HCT116 (cell line): Measurements from ENCODE around the gene S100PBP. TPM values are rescaled to one million over a fixed set of nuclear protein-coding genes. Genes with fewer than 3 reads are reported as not detected.

ENCODE experiments used
- ATAC-seq: fragments of 200-7000 bp; cut with Tn5 transposase; 2 replicates; pipeline ENCODE4 v1.9.1; 2020; ENCODE audit warnings: mild to moderate bottlenecking, moderate library complexity
- BruUV-seq: library from RNA; stranded (reverse); fragments of 400-500 nt; replicated peaks from 2 replicates; lab custom pipeline; 2021; lab: Mats Ljungman, UMichigan
- CTCF ChIA-PET: fragments of 300-600 bp; sonication (Branson Sonifier 250); formaldehyde crosslinking; loops from one replicate; lab custom pipeline; 2021; ENCODE audit warnings: antibody characterized with exemption; lab: Charles Lee
- POLR2A ChIA-PET: fragments of 300-600, 350-600 bp; sonication (Branson Sonifier 250); formaldehyde crosslinking; loops from one replicate; lab custom pipeline; 2021; ENCODE audit warnings: antibody characterized with exemption; lab: Charles Lee
- RAD21 ChIA-PET, 2 experiments: fragments of 300-600 bp; sonication (Branson Sonifier 250); formaldehyde crosslinking; loops; one replicate each; lab custom pipeline; 2023; ENCODE audit warnings: low total read pairs in 2 of 2; ENCODE audit not compliant: uncharacterized antibody in 2 of 2, unreplicated experiment in 2 of 2, low non-redundant PET in 1 of 2; lab: Charles Lee
- DNase-seq: peaks from one replicate; pipeline ENCODE4 v3.0.0-alpha.2; 2010; ENCODE audit warnings: low read depth, low spot score
- H2AFZ ChIP-seq: fragments of 200-600 bp; shearing (Covaris generic), sonication (generic); 2 replicates; pipeline ENCODE4 v1.6.1; 2017; ENCODE audit warnings: low read depth, mixed run types, mixed read lengths, antibody characterized with exemption, low read length; ENCODE audit not compliant: poor library complexity, severe bottlenecking
- H3K27ac ChIP-seq: 2 replicates; pipeline ENCODE4 v1.5.1; 2012; ENCODE audit warnings: low read depth, low read length
- H3K27me3 ChIP-seq: fragments of 200-600 bp; sonication (generic); 2 replicates; pipeline ENCODE4 v1.6.1; 2016; ENCODE audit warnings: mixed run types, low read length, mixed read lengths; ENCODE audit not compliant: insufficient read depth
- H3K36me3 ChIP-seq, 2 experiments: fragments of 200-500 bp in 1 of 2; fragments of 200-600 bp in 1 of 2; sonication (Bioruptor generic) in 1 of 2; sonication (generic) in 1 of 2; 2 replicates each; pipeline versions ENCODE4 v1.5.1 to v1.6.1; 2014 to 2016; ENCODE audit warnings: low read length in 2 of 2, inconsistent platforms in 1 of 2, mixed read lengths in 1 of 2, mixed run types in 1 of 2; ENCODE audit not compliant: insufficient read depth in 2 of 2, control insufficient read depth in 1 of 2
- H3K4me1 ChIP-seq, 2 experiments: fragments of 200-600 bp in 1 of 2; sonication (generic) in 1 of 2; 2 replicates each; pipeline versions ENCODE4 v1.5.1 to v1.6.1; 2012 to 2017; ENCODE audit warnings: low read length in 2 of 2, inconsistent platforms in 1 of 2, mild to moderate bottlenecking in 1 of 2, mixed read lengths in 1 of 2, mixed run types in 1 of 2, moderate library complexity in 1 of 2; ENCODE audit not compliant: insufficient read depth in 2 of 2, control insufficient read depth in 1 of 2
- H3K4me2 ChIP-seq: fragments of 200-600 bp; sonication (generic); 2 replicates; pipeline ENCODE4 v1.6.1; 2017; ENCODE audit warnings: mixed run types, low read length, mixed read lengths
- H3K4me3 ChIP-seq, 2 experiments: fragments of 200-600 bp in 1 of 2; sonication (generic) in 1 of 2; replicated peaks in 1 of 2; 2 replicates each; pipeline ENCODE4 v1.5.1; 2011 to 2016; ENCODE audit warnings: low read length in 2 of 2, control low read depth in 1 of 2, low read depth in 1 of 2, mild to moderate bottlenecking in 1 of 2, mixed read lengths in 1 of 2, mixed run types in 1 of 2
- H3K79me2 ChIP-seq: fragments of 200-600 bp; sonication (generic); 2 replicates; pipeline ENCODE4 v1.6.1; 2017; ENCODE audit warnings: mild to moderate bottlenecking, mixed run types, low read length, moderate library complexity, mixed read lengths; ENCODE audit not compliant: insufficient read depth
- H3K9ac ChIP-seq: fragments of 200-600 bp; sonication (generic); 2 replicates; pipeline ENCODE4 v1.6.1; 2016; ENCODE audit warnings: low read length, mixed read lengths
- H3K9me2 ChIP-seq: fragments of 200-600 bp; sonication (generic), shearing (Covaris generic); 2 replicates; pipeline ENCODE4 v1.6.1; 2017; ENCODE audit warnings: mixed run types, mild to moderate bottlenecking, moderate library complexity; ENCODE audit not compliant: insufficient read depth
- H3K9me3 ChIP-seq, 2 experiments: fragments of 200-500 bp in 1 of 2; fragments of 200-600 bp in 1 of 2; sonication (Bioruptor generic) in 1 of 2; sonication (generic) in 1 of 2; 2 replicates each; pipeline ENCODE4 v1.6.1; 2014 to 2017; ENCODE audit warnings: low read length in 2 of 2, mixed read lengths in 2 of 2, inconsistent platforms in 1 of 2, low read depth in 1 of 2, mild to moderate bottlenecking in 1 of 2, mixed run types in 1 of 2, moderate library complexity in 1 of 2; ENCODE audit not compliant: control insufficient read depth in 1 of 2, insufficient read depth in 1 of 2
- H4K20me1 ChIP-seq: fragments of 200-600 bp; sonication (generic), shearing (Covaris generic); 2 replicates; pipeline ENCODE4 v1.6.1; 2017; ENCODE audit warnings: mixed run types, mild to moderate bottlenecking, moderate library complexity; ENCODE audit not compliant: insufficient read depth
- CBX3 ChIP-seq: IDR thresholded peaks from 2 replicates; pipeline ENCODE4 v1.6.1; 2012; ENCODE audit warnings: low read depth
- EZH2phosphoT487 ChIP-seq: fragments of 200-600 bp; IDR thresholded peaks from 2 replicates; pipeline ENCODE4 v1.6.1; 2018; ENCODE audit warnings: antibody characterized with exemption, borderline replicate concordance
- JUND ChIP-seq: IDR thresholded peaks from 2 replicates; pipeline ENCODE4 v1.6.1; 2012
- RAD21 ChIP-seq: IDR thresholded peaks from 2 replicates; pipeline ENCODE4 v1.6.1; 2012; ENCODE audit warnings: low read depth, mild to moderate bottlenecking
- ZNF274 ChIP-seq: fragments of 200-500 bp; sonication (Bioruptor generic); IDR thresholded peaks from 2 replicates; pipeline ENCODE4 v1.6.1; 2014; ENCODE audit warnings: mild to moderate bottlenecking, low read depth, low read length, inconsistent platforms
- intact Hi-C: fragments of 100-400 bp; cut with micrococcal nuclease; formaldehyde crosslinking; loops from 2 replicates; pipeline ENCODE4 v1.10.0; 2022
- total RNA-seq: library from RNA; stranded (reverse); gene quantifications from one replicate; pipeline ENCODE4 v1.2.1, GENCODE V29; 2021; ENCODE audit not compliant: unreplicated experiment
- TF ChIP-seq, protein P1 (sequence below): IDR thresholded peaks from 2 replicates; pipeline ENCODE4 v1.6.1; 2012; ENCODE audit warnings: low read depth

Gene S100PBP
- total RNA-seq, 1 experiment from 2014 or later, result 38.2 TPM

- Histone ChIP-seq H3K4me1 (peaks cover 0 to 13% of the 10 kb centered on the region in 2 experiments; a peak in 1 of 4 replicates), H3K9me2 (no peaks in the 10 kb centered on the region), H3K27ac (no peak overlapping the region), H3K27me3 (no peaks in the 10 kb centered on the region), H3K9me3 (no peaks in the 10 kb centered on the region), H4K20me1 (no peaks in the 10 kb centered on the region), H3K36me3 (no peaks in the 10 kb centered on the region), H3K79me2 (no peaks in the 10 kb centered on the region), H3K4me3 (no peak overlapping the region), H3K9ac (no peak overlapping the region), H3K4me2 (no peak overlapping the region), H2AFZ (no peak overlapping the region)
- DNase-seq, result no peak
- ATAC-seq, result no peak
- no TSS peak for BruUV-seq
- CTCF ChIA-PET, result interaction anchor here (1.3 to 1.4 kb wide), 2 partner anchors 12 to 197 kb away, joined by 3 read pairs; no protein-coding TSS in a partner anchor
- no peak for TF ChIP-seq ZNF274
- no peak for TF ChIP-seq RAD21
- TF ChIP-seq JUND, result no peak
- no peak for TF ChIP-seq EZH2phosphoT487
- TF ChIP-seq, protein P1, sequence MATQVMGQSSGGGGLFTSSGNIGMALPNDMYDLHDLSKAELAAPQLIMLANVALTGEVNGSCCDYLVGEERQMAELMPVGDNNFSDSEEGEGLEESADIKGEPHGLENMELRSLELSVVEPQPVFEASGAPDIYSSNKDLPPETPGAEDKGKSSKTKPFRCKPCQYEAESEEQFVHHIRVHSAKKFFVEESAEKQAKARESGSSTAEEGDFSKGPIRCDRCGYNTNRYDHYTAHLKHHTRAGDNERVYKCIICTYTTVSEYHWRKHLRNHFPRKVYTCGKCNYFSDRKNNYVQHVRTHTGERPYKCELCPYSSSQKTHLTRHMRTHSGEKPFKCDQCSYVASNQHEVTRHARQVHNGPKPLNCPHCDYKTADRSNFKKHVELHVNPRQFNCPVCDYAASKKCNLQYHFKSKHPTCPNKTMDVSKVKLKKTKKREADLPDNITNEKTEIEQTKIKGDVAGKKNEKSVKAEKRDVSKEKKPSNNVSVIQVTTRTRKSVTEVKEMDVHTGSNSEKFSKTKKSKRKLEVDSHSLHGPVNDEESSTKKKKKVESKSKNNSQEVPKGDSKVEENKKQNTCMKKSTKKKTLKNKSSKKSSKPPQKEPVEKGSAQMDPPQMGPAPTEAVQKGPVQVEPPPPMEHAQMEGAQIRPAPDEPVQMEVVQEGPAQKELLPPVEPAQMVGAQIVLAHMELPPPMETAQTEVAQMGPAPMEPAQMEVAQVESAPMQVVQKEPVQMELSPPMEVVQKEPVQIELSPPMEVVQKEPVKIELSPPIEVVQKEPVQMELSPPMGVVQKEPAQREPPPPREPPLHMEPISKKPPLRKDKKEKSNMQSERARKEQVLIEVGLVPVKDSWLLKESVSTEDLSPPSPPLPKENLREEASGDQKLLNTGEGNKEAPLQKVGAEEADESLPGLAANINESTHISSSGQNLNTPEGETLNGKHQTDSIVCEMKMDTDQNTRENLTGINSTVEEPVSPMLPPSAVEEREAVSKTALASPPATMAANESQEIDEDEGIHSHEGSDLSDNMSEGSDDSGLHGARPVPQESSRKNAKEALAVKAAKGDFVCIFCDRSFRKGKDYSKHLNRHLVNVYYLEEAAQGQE, result no peak
- no peak for TF ChIP-seq CBX3
- POLR2A ChIA-PET, result no interaction called here
- RAD21 ChIA-PET, result no interaction called here
- intact Hi-C loops, result no loop called here
Measured at GRCh38 chr1:32888677-32889420, 71.4 kb downstream of the S100PBP start.
